Measurements from ENCODE around the gene KLF7.

KLF7 gene

GRCh38 chr2:207122651-207123334 lies 43.0 kb downstream of the KLF7 start:
- H3K27ac ChIP-seq, result no peak overlapping the region
- no peak for TF ChIP-seq CTCF (conservative IDR thresholded peaks at IDR 0.05)

GRCh38 chr2:207121784-207122183 lies 44.0 kb downstream of the KLF7 start:
- TF ChIP-seq CTCF (conservative IDR thresholded peaks at IDR 0.05), result no peak
- no peak overlapping the region for H3K27ac ChIP-seq

- TF ChIP-seq CTCF (conservative IDR thresholded peaks at IDR 0.05), result no peak
- no peak overlapping the region for H3K27ac ChIP-seq
Measured at GRCh38 chr2:207119048-207119447, 46.7 kb downstream of the KLF7 start.

- TF ChIP-seq CTCF (conservative IDR thresholded peaks at IDR 0.05), result no peak
- H3K27ac ChIP-seq, result no peak overlapping the region
Measured at GRCh38 chr2:207117668-207118067, 48.1 kb downstream of the KLF7 start.

- no peak for TF ChIP-seq CTCF (conservative IDR thresholded peaks at IDR 0.05)
- H3K27ac ChIP-seq, result no peak overlapping the region
Measured at GRCh38 chr2:207115715-207116364, 49.9 kb downstream of the KLF7 start.

- no peak for TF ChIP-seq CTCF (conservative IDR thresholded peaks at IDR 0.05)
- H3K27ac ChIP-seq, result no peak overlapping the region
Measured at GRCh38 chr2:207113414-207113813, 52.3 kb downstream of the KLF7 start.

GRCh38 chr2:207112785-207113184 lies 53.0 kb downstream of the KLF7 start:
- TF ChIP-seq CTCF (conservative IDR thresholded peaks at IDR 0.05), result no peak
- no peak overlapping the region for H3K27ac ChIP-seq

Measured in VCaP (cell line).